Measurements from ENCODE around the gene MRFAP1L1.
"Not testable (repeated sequence)": the region's sequence is repeated elsewhere in the genome, so short reads cannot be mapped to it uniquely, and the experiment has no call there.

MRFAP1L1 gene

DNA sequence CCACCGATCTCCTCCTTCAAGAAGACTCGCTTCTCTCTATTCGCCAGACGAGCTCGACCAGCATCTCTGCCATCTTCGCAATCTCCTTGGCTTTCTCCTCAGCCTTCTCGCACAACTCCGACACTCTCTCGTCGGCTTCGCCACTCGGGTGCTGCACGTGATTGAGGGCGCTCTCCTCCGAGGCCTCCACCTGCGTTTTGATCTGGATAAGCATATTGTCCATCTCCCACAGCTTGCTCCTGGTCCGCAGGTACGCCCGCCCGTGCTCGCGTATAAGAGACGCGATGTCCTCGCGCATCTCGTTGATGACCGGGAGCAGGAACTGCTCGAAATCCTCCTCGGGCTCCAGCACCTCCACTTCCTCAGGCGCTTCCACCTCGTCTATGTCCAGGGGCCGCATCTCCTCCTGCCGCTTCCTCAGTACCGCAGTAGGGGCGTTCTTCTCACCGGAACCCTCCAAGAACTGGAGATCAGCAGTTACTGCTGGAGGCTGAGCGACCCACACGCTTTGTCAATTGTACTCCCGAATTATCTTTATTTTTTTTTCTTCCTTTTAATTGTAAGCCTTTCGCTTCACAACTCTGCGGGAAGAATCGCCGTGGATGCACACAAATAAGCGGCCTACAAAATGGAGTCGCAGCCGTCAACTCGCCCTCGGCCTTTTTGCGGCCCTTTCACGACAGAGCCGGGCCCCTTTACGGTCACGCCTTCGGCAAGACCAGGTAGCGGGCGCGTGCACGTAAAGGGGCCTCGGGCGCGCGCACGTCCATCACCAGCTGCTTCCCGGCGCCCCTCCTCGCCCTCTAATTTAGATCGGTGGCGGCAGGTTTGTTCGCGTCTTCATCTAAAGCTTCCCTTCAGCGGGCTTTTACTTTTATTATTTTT lies at the start of gene MRFAP1L1:
Gene MRFAP1L1, minus strand, starts transcription at position 636 of the 885 bp plus-strand sequence. Its CDS starts 236 bp downstream, at position 400.
- DNase-seq: peak; percentile 92

DNA sequence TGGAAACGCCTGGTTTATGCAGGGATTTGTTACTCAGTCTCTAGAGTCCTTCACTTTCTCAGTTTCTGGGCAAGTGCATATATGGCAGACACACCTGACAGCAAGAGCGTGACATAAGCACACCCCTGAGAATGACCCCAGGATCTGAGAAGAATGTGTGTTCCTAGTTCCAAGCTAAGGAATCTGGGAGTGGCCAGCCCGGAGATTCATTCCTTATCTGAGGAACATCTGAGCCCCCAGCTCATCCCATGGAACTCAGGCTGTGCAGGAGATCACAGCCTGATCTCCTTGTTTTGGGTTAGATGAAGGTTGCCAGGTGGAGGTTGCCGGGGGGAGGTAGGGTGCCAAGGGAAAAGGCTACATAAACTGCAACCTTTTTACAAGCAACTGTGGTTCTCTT lies 49.1 kb upstream of the MRFAP1L1 start:
- DNase-seq: no peak

- DNase-seq: not testable (repeated sequence)
Observed at GRCh38 chr4:6756345-6756744, 46.7 kb upstream of the MRFAP1L1 start.

DNA sequence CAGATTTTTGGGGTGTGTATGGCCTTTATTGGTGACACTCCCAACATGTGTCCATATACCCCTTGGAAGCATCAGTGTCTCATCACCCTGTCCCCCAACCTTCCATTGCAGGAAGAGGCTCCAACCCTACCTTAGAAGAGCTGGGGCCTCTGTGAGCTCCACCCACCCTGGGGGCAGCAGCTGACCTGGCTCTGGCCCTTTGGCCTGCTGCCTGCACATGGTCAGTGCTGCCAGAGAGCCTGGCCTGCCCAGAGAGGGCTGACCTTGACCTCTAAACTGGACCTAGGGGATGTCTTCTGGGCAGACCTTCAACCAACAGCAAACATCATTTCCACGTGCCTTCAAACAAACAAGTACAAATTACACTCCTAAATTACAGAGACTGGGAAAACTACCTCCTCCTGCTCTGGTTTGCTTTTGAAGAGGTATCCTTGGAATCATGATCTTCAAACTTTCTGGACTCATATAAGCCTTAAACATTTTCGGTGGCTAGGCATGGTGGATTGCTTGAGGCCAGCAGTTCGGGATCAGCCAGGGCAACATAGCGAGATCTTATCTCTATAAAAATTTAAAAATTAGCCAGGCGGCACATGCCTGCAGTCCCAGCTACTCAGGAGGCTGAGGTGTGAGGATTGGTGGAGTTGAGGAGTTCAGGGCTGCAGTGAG lies 45.6 kb upstream of the MRFAP1L1 start:
- no peak for DNase-seq

DNA sequence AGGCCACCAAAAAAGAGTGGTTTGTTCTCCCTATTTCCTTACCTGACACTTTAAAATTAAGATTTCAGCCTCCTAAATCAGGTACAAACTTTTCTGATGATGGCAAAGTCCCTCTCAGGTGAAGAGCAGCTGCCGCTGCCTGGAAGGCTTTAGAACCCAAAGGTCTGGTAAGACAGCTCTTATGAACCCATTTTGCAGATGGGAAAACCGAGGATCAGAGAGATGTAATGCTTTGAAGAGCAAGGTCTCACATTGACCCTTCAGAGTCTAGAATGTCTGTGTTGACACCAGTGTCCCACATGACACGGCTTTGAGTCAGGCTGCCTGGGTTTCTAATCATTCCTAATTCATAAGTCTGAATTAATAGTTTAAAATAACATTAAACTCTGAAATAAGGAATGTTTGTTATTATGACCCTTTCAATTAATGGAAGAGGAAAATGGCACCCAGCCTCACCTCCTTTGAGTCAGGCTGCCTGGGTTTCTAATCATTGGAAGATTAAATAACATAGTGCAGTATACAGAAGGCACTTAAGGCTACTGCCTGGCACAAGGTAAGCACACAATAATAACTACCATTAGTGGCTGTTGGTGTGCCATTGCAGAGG lies 44.9 kb upstream of the MRFAP1L1 start:
- no peak for DNase-seq

DNA sequence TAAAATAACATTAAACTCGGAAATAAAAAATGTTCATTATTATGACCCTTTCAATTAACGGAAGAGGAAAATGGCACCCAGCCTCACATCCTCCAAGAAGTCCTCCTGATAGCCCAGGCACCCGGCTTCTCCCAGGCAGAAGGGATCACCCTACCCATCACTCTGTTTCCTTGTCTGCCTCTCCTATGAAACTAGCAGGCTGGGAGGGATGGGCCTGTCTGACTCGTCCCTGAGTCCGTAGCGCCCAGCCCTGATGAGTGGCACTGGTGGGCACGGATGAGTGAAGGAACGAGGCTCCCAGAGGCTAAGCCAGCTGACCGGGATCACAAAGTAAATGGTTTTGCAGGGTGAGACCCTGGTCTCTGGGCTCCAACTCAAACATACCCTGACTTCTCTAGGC lies 44.2 kb upstream of the MRFAP1L1 start:
- no peak for DNase-seq

- no peak for DNase-seq
Observed at GRCh38 chr4:6753103-6753560, 43.5 kb upstream of the MRFAP1L1 start.

- no peak for DNase-seq
Observed at GRCh38 chr4:6752486-6752829, 42.8 kb upstream of the MRFAP1L1 start.

DNA sequence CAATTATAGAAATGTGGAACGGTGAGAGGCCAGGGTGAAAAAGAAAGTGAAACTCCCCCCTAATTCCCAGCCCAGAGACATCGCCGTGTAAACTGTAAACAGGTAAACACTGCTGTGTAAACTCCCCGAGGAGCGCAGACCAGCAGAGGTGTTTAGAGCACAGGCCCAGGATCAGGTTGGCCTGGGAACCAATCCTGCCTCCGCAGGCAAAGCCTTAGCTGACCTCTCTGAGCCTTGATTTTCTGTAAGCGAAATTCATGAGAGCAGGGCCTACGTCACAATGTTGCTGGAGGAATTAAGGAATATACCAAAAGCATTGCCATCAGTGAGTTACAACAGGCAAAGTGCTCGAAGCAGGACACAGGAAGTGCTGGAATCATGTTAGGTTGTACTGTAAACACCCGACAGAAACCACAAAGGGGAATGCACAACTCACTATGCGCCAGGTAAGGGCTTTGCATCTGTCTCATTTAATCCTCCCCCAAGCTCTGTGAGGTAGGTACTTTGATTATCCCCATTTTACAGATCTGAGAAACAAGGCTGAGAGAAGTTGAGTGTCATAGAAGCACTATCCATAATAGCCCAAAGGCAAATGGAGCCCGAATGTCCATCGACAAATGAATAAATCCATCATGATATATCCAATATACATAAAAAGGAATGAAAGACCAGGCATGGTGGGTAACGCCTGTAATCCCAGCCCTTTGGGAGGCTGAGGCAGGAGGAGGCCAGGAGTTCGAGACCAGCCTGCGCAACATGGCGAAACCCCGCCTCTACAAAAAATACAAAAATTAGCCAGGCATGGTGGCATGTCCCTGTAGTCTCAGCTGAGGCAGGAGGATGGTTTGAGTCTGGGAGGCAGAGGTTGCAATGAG lies 42.2 kb upstream of the MRFAP1L1 start:
- DNase-seq: no peak

- DNase-seq: no peak
Observed at GRCh38 chr4:6750286-6751221, 40.9 kb upstream of the MRFAP1L1 start.

- DNase-seq: no peak
Observed at GRCh38 chr4:6749340-6750171, 39.9 kb upstream of the MRFAP1L1 start.

DNA sequence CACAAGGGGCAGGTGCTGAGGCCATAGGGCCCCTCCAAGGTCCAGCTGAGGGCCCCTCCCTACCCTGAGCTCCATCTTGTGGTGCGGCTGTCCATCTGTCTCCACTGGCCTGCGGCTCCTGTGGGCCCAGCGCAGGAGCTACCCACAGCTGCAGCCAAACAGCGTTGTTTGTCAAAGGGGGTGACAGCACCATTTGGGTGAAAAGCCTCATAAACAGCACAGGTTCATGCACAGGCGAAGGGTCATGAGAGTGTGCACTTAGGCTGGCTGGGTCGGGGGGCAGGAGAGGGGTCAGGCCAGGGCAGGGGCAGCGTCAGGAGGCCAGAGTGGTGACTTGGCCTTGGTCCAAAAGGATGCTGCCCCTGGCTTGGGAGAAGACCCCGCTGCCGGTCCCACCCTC lies 38.6 kb upstream of the MRFAP1L1 start:
- no peak for DNase-seq

DNA sequence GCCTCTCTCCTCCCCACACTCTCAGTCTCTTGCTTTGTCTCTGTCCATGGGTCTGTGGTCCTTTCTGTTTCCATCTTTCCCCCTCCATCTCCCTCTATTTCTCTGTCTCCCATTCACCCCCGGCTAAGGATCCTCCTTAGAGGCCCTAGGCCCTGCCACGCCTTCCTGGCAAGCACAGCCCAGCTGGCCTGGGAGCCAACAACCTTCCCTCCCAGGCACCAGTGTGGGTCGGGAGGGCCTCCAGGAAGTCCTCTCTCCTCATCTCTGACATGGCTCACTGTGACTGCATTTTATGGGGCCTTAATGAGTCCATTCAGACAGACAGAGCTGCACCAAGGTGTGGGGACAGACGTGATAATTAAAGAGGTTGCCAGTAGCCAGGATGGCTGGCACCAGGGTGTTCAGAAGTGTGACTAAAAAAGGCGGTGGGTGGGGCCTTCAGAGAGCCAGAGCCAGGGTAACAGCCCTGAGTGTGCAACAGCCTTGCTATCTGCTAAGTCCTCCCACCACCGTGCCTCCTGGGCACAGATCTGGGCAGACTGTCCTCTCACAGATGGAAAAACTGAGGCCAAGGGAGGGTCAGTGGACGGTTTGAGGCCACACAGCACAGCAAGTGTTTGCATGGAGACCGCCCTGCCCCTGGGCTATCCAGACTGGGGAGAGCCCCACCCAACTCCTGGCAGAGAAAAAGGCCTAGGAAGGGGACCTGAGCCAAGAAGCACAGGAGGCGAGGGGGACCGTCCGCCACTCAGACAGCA lies 37.8 kb upstream of the MRFAP1L1 start:
- no peak for DNase-seq

DNA sequence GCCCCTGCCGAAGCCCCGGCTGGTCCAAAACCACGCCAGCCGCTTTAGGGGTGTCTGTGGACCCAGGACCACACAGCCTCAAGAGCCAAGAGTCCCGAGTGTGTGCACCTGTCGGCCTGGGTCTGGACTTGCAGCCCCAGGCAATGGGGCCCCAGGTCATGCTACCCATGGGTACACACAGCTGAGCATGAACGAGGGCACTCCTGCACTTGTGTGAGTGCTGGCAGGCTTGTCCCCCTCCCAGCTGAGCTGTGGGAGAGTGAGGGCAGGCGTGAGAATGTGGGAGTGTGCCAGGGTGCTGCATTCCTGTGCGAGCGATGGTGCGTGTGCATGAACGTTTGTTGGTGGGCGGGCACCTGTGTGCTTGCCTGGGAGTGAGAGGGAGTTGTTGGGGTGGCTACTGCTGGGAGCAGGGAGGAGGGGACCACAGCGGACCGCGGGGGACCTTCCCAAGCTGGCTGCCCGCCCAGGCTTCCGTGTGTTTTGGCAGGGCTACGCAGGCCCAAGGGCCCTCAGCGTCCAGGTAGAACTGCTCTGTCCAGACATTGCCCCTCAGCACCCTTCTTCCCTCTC lies 37.1 kb upstream of the MRFAP1L1 start:
- no peak for DNase-seq

DNA sequence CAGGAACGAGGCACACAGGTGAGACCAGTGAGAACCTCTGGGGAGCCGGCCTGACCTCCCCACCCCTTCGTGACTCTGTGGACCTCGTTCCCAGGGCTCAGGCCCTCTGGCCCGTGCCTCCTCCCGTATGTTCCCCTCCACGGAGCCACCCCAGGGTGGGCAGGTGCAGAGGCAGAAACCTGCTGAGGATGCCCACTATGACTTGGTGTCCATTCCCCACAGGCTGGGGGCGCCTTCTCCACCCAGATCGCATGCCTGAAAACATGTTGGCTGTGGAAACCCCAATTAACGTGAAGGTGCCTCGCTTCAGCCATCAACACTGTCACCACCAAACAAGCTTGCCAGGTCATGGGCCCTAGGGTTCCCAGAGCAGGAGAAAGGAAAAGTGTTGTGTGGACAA lies 33.3 kb upstream of the MRFAP1L1 start:
- DNase-seq: no peak

DNA sequence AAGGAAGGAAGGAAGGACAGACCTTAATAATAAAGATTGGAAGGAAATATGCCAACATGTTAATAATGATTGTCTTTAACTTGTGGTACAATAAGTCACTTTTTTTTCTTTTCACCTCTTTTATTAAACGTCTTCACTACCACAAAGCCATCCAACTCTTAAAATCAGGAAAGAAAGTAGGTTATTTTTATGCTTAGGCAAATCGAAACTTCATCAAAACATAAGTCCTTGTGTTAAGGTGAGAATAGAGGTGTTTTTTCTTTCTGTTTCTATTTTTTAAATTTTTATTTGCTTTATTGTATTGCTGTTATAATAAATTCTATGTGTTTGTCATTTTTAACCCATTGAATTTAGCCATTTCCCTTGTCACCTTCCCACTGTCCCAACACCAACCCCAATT lies 32.8 kb upstream of the MRFAP1L1 start:
- DNase-seq: no peak

- no peak for DNase-seq
Observed at GRCh38 chr4:6740347-6740746, 30.7 kb upstream of the MRFAP1L1 start.

- DNase-seq: no peak
Observed at GRCh38 chr4:6739920-6740319, 30.3 kb upstream of the MRFAP1L1 start.

DNA sequence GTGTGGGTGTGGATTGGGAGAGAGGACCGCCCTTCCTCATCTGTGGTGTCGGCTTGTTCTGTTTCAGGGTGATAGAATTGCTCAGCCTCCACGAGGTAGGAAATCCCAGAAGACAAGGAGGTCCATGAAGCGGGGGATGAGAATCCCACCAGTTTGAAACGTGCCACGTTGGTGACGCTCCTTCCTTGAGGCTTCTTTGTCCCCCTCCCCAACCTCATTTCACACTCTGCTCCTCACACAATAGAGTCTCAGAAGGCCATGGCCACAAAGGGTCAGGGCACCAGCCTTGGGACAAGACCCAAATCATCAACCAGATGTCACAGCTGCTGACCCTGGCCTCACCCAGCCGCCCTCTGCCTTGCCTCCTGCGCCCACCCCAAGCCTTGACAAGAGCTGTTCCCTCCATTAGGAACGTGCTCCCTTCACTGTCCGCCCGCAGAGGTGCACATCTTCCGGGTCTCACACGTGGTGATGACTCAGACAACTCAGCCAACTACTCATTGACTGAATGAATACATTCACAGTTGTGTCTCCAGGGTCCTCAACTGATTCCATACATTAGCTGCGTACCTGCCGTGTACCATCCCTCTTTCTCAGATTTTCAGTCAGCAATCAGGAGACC lies 24.6 kb upstream of the MRFAP1L1 start:
- DNase-seq: no peak
